Mesodermal cell (in vitro differentiated cells): ENCODE results near the gene TBC1D8.
A peak's percentile ranks its signal among the peaks of the same experiment; 100 is the strongest.

Experiments
- H3K27ac ChIP-seq: 2 replicates; pipeline ENCODE4 v1.7.0; 2013; ENCODE audit warnings: mild to moderate bottlenecking, low read depth, low read length, moderate library complexity; ENCODE audit not compliant: severe bottlenecking
- H3K36me3 ChIP-seq: 2 replicates; pipeline ENCODE4 v1.7.1; 2013; ENCODE audit warnings: mild to moderate bottlenecking, low read length, moderate library complexity; ENCODE audit not compliant: control insufficient read depth, insufficient read depth
- H3K4me1 ChIP-seq: one replicate; pipeline ENCODE4 v1.7.1; 2013; ENCODE audit warnings: mild to moderate bottlenecking, low read length; ENCODE audit not compliant: insufficient read depth, control insufficient read depth, poor library complexity, severe bottlenecking
- H3K4me3 ChIP-seq: 2 replicates; pipeline ENCODE4 v1.7.0; 2013; ENCODE audit warnings: low read length, control low read depth, mild to moderate bottlenecking; ENCODE audit not compliant: insufficient read depth, poor library complexity, severe bottlenecking; ENCODE audit errors: extremely low read depth
- H3K9me3 ChIP-seq: 2 replicates; pipeline ENCODE4 v1.7.1; 2013; ENCODE audit warnings: mild to moderate bottlenecking, low read length, moderate library complexity; ENCODE audit not compliant: control insufficient read depth
- WGBS, 2 experiments: methylation state at CpG; one replicate each; pipeline ENCODE4 v1.1.5; 2013; ENCODE audit warnings: missing lambda C conversion rate in 2 of 2; ENCODE audit not compliant: insufficient coverage in 2 of 2; 5-methylcytosine and 5-hydroxymethylcytosine counted together

TBC1D8 gene

GRCh38 chr2:101162561-101163330 lies 11.6 kb upstream of the TBC1D8 start:
- Histone ChIP-seq H3K4me1 (no peaks in the 10 kb centered on the region), H3K4me3 (no peak overlapping the region), H3K36me3 (no peaks in the 10 kb centered on the region), H3K9me3 (no peaks in the 10 kb centered on the region), H3K27ac (no peak overlapping the region)
- 72 to 89% methylated on average over 4 to 6 of the region's 9 CpGs for WGBS, 2 experiments

- 70 to 100% methylated on average over 1 to 2 of the region's 3 CpGs for WGBS, 2 experiments
- H3K36me3 ChIP-seq, result no peaks in the 10 kb centered on the region
- no peak overlapping the region for H3K27ac ChIP-seq
- no peak overlapping the region for H3K4me3 ChIP-seq
- no peaks in the 10 kb centered on the region for H3K4me1 ChIP-seq
- H3K9me3 ChIP-seq, result no peaks in the 10 kb centered on the region
These were observed 10.5 kb upstream of the TBC1D8 start for GRCh38 chr2:101161658-101162057.

GRCh38 chr2:101160454-101160853 lies 9.3 kb upstream of the TBC1D8 start:
- H3K4me1 ChIP-seq, result no peaks in the 10 kb centered on the region
- no peaks in the 10 kb centered on the region for H3K9me3 ChIP-seq
- H3K4me3 ChIP-seq, result no peak overlapping the region
- no peaks in the 10 kb centered on the region for H3K36me3 ChIP-seq
- WGBS, 2 experiments, result 86 to 100% methylated on average over 2 of the region's 3 CpGs
- no peak overlapping the region for H3K27ac ChIP-seq

- Histone ChIP-seq H3K4me1 (no peaks in the 10 kb centered on the region), H3K9me3 (no peaks in the 10 kb centered on the region), H3K36me3 (no peaks in the 10 kb centered on the region), H3K4me3 (no peak overlapping the region), H3K27ac (no peak overlapping the region)
- WGBS, 2 experiments, result 100% methylated on average over 2 of the region's 2 CpGs; no CpG with 5 or more reads in 1 of the 2 experiments
These were observed 8.3 kb upstream of the TBC1D8 start for GRCh38 chr2:101159526-101159925.

GRCh38 chr2:101157272-101157671 lies 6.1 kb upstream of the TBC1D8 start:
- H3K4me1 ChIP-seq, result no peaks in the 10 kb centered on the region
- H3K27ac ChIP-seq, result no peak overlapping the region
- H3K4me3 ChIP-seq, result no peak overlapping the region
- 90 to 93% methylated on average over 5 of the region's 6 CpGs for WGBS, 2 experiments
- no peaks in the 10 kb centered on the region for H3K36me3 ChIP-seq
- no peaks in the 10 kb centered on the region for H3K9me3 ChIP-seq

- H3K4me1 ChIP-seq, result peaks cover 4% of the 10 kb centered on the region
- 84 to 95% methylated on average over 7 of the region's 7 CpGs for WGBS, 2 experiments
- H3K4me3 ChIP-seq, result no peak overlapping the region
- no peaks in the 10 kb centered on the region for H3K9me3 ChIP-seq
- H3K36me3 ChIP-seq, result no peaks in the 10 kb centered on the region
- H3K27ac ChIP-seq, result no peak overlapping the region
These were observed 2.6 kb upstream of the TBC1D8 start for GRCh38 chr2:101153787-101154186.

- H3K9me3 ChIP-seq, result no peaks in the 10 kb centered on the region
- WGBS, 2 experiments, result 60 to 74% methylated on average over 1 to 4 of the region's 9 CpGs
- no peak overlapping the region for H3K4me3 ChIP-seq
- H3K4me1 ChIP-seq, result peaks cover 4% of the 10 kb centered on the region
- no peaks in the 10 kb centered on the region for H3K36me3 ChIP-seq
- no peak overlapping the region for H3K27ac ChIP-seq
These were observed 2.0 kb upstream of the TBC1D8 start for GRCh38 chr2:101153077-101153707.

GRCh38 chr2:101152272-101153076 lies 1.3 kb upstream of the TBC1D8 start:
- H3K27ac ChIP-seq, result no peak overlapping the region
- peaks cover 4% of the 10 kb centered on the region for H3K4me1 ChIP-seq
- H3K9me3 ChIP-seq, result no peaks in the 10 kb centered on the region
- H3K4me3 ChIP-seq, result peak overlapping the region; percentile 50
- WGBS, 2 experiments, result 11 to 13% methylated on average over 17 to 19 of the region's 21 CpGs
- H3K36me3 ChIP-seq, result no peaks in the 10 kb centered on the region

- WGBS, 2 experiments, result 4 to 5% methylated on average over 14 of the region's 14 CpGs
- Histone ChIP-seq H3K36me3 (no peaks in the 10 kb centered on the region), H3K4me3 (peak overlapping the region; percentile 50), H3K4me1 (peaks cover 4% of the 10 kb centered on the region), H3K27ac (no peak overlapping the region), H3K9me3 (no peaks in the 10 kb centered on the region)
These were observed 683 bp upstream of the TBC1D8 start for GRCh38 chr2:101151859-101152271.

GRCh38 chr2:101150306-101151145 lies 656 bp downstream of the TBC1D8 start:
- Histone ChIP-seq H3K4me1 (peaks cover 4% of the 10 kb centered on the region), H3K36me3 (no peaks in the 10 kb centered on the region), H3K27ac (no peak overlapping the region), H3K9me3 (no peaks in the 10 kb centered on the region), H3K4me3 (peak overlapping the region; percentile 50)
- 2 to 4% methylated on average over 48 to 56 of the region's 76 CpGs for WGBS, 2 experiments
